Measurements from ENCODE around the gene TMED1.
"Not testable (repeated sequence)": the region's sequence is repeated elsewhere in the genome, so short reads cannot be mapped to it uniquely, and the experiment has no call there.

Gene TMED1

GRCh38 chr19:10835754-10836478 lies at the start of gene TMED1:
TMED1 (minus strand) TSS chr19:10836212; CDS start chr19:10836191, 21 bp downstream.
- DNase-seq, result peak; percentile 99 to 100
- TF ChIP-seq POLR2A (IDR thresholded peaks at IDR 0.05; ENCODE audit: low read length) (peak; percentile 74), GATA1 (IDR thresholded peaks at IDR 0.05; ENCODE audit: low read depth, low read length) (no peak)

- DNase-seq, result no peak
Observed at GRCh38 chr19:10885201-10886169, 49.5 kb upstream of the TMED1 start.

GRCh38 chr19:10884274-10884673 lies 48.3 kb upstream of the TMED1 start:
- TF ChIP-seq POLR2A (IDR thresholded peaks at IDR 0.05; ENCODE audit: low read length), result no peak
- no peak for TF ChIP-seq GATA1 (IDR thresholded peaks at IDR 0.05; ENCODE audit: low read depth, low read length)
- DNase-seq, result peak; percentile 40 to 55

More at GRCh38 chr19:10885201-10886169, 49.5 kb upstream of the TMED1 start:
- TF ChIP-seq GATA1 (IDR thresholded peaks at IDR 0.05; ENCODE audit: low read depth, low read length), result no peak

GRCh38 chr19:10882108-10882457 lies 46.1 kb upstream of the TMED1 start:
- no peak for DNase-seq

GRCh38 chr19:10881403-10882107 lies 45.5 kb upstream of the TMED1 start:
- DNase-seq, result no peak
- TF ChIP-seq GATA1 (IDR thresholded peaks at IDR 0.05; ENCODE audit: low read depth, low read length) (no peak), POLR2A (IDR thresholded peaks at IDR 0.05; ENCODE audit: low read length) (no peak)

More at GRCh38 chr19:10882108-10882457, 46.1 kb upstream of the TMED1 start:
- TF ChIP-seq POLR2A (IDR thresholded peaks at IDR 0.05; ENCODE audit: low read length) (no peak), GATA1 (IDR thresholded peaks at IDR 0.05; ENCODE audit: low read depth, low read length) (no peak)

- TF ChIP-seq GATA1 (IDR thresholded peaks at IDR 0.05; ENCODE audit: low read depth, low read length) (no peak), POLR2A (IDR thresholded peaks at IDR 0.05; ENCODE audit: low read length) (no peak)
- DNase-seq, result no peak
Observed at GRCh38 chr19:10878253-10878652, 42.2 kb upstream of the TMED1 start.

GRCh38 chr19:10877608-10878007 lies 41.6 kb upstream of the TMED1 start:
- DNase-seq, result not testable (repeated sequence)

- TF ChIP-seq GATA1 (IDR thresholded peaks at IDR 0.05; ENCODE audit: low read depth, low read length), result no peak
- TF ChIP-seq POLR2A (IDR thresholded peaks at IDR 0.05; ENCODE audit: low read length), result no peak
- no peak for DNase-seq
Observed at GRCh38 chr19:10876459-10877240, 40.6 kb upstream of the TMED1 start.

- no peak for TF ChIP-seq GATA1 (IDR thresholded peaks at IDR 0.05; ENCODE audit: low read depth, low read length)
- no peak for TF ChIP-seq POLR2A (IDR thresholded peaks at IDR 0.05; ENCODE audit: low read length)
Observed at GRCh38 chr19:10874024-10874423, 38.0 kb upstream of the TMED1 start.

GRCh38 chr19:10872546-10873107 lies 36.6 kb upstream of the TMED1 start:
- no peak for DNase-seq
- TF ChIP-seq POLR2A (IDR thresholded peaks at IDR 0.05; ENCODE audit: low read length) (no peak), GATA1 (IDR thresholded peaks at IDR 0.05; ENCODE audit: low read depth, low read length) (no peak)

More at GRCh38 chr19:10874024-10874423, 38.0 kb upstream of the TMED1 start:
- DNase-seq, result no peak

- TF ChIP-seq GATA1 (IDR thresholded peaks at IDR 0.05; ENCODE audit: low read depth, low read length) (no peak), POLR2A (IDR thresholded peaks at IDR 0.05; ENCODE audit: low read length) (no peak)
- peak; percentile 62 to 76 for DNase-seq
Observed at GRCh38 chr19:10871711-10872545, 35.9 kb upstream of the TMED1 start.

GRCh38 chr19:10870955-10871603 lies 35.1 kb upstream of the TMED1 start, which contains the start of gene CARM1:
CARM1 (plus strand) TSS chr19:10871553; CDS start chr19:10871703, 150 bp downstream.
- DNase-seq, result peak; percentile 99 to 100
- TF ChIP-seq POLR2A (IDR thresholded peaks at IDR 0.05; ENCODE audit: low read length) (no peak), GATA1 (IDR thresholded peaks at IDR 0.05; ENCODE audit: low read depth, low read length) (no peak)

Measured in erythroblast (primary cell).